Head of caudate nucleus (tissue), 42 donors: ENCODE measurements around the gene CNTN4.
"Not testable (repeated sequence)": the region's sequence is repeated elsewhere in the genome, so short reads cannot be mapped to it uniquely, and the experiment has no call there.

Experiments used
- DNase-seq, 42 donors: peaks; one replicate each; pipeline versions ENCODE4 v3.0.0 to v3.0.0-alpha.2; 2020 to 2021; ENCODE audit warnings: mixed read lengths in 7 of 42
- intact Hi-C: fragments of 100-400 bp; cut with DNase I; formaldehyde crosslinking; loops from one replicate; pipeline ENCODE4 v1.15.0; 2022

Gene CNTN4

GRCh38 chr3:2948882-2949281 lies 850.2 kb downstream of the CNTN4 start:
- intact Hi-C loops, result no loop called here
- DNase-seq, result no peak

DNA sequence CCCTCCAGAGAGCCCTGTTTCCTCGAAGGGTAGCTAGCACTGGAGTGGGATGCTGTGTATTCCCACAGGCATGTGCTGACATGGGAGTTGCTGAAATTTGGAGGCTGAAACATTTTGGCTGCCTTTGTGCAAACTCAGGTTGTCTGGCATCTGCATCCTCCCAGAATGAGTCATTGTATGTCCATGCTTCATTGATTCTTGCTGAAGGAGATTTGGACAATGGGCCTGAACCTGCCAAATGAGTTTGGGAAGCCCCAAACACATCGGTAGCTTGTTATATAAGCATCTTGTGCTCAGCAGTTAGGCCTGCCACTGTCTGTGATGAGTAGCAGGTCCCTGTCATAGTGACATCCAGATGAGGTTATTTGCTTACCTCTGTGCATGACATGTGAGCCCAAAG lies 851.5 kb downstream of the CNTN4 start:
- intact Hi-C loops, result no loop called here

DNA sequence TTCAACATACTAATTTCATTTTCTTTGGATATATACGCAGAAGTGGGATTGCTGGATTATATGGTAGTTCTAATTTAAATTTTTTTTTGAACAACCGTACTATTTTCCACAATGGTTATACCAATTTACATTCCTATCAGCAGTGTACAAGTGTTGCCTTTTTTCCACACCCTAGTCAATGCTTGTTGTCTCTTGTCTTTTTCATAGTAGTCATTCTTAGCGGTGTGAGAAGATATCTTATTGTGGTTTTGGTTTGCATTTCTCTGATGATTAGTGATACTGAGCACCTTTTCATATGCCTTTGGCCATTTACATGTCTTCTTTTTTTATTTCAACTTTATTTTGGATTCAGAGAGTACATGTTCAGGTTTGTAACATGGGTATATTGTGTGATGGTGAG lies 858.4 kb downstream of the CNTN4 start:
- DNase-seq, result no peak

More for the DNA sequence above, 851.5 kb downstream of the CNTN4 start:
- DNase-seq, result no peak

DNA sequence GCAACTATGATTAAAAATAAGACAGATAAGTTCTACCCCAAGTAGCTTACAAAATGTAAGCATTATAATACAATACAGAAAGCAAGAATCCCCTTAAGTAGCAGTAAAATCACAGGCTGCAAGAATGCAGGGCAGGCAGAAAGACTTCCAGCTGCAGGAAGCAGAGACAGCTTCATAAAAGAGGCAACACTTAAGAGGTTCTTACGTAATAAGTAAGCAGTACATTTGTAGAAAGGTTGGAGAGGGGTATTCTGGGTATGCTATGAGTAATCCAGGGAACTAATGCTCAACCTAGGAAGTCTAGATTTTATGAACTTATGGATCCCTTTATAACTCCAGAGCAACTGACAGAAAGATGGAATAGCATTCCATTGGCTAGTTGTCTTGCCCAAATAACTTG lies 859.9 kb downstream of the CNTN4 start:
- intact Hi-C loops, result no loop called here
- DNase-seq, result peak in 3 of 42 donors; percentile 6 to 17 (median 7)

More for the DNA sequence above, 858.4 kb downstream of the CNTN4 start:
- intact Hi-C loops, result no loop called here

DNA sequence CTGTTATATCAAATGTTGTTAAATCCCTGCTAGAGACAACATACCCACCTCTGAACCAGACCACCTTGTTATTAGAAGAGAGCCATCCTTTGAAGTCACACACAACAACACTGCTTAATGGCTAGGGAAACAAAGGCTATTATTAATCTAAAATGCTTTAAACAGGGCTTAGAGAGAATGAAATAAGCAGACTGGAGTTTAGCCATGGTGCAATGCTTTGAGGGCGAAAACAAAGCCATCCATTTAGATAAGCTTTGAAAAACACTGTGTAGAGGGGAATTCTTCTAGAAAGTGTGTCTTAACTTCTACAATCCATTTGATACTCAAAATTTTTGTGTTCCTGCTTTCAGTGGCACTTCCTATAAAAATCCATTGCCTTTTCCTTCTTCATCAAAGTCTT lies 862.9 kb downstream of the CNTN4 start:
- DNase-seq, result no peak
- intact Hi-C loops, result no loop called here

DNA sequence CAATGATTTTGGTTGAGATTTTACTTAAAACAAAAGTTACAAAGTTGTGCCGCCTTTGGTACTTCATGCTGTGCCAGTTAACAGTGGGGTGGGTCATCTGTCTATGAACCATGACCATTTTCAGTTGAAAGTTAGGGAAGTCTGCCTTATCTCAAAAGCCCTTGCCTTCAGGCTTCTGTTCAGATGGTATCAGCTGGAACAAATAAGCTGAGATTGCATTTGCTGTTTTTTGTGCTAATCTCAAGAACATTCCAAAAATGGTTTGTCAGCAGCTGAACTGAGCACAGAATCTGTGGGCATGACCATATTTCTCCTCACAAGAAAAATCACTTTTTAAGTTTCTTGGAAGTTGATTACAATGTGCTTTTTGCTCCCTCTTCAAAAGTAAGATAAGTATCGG lies 869.2 kb downstream of the CNTN4 start:
- DNase-seq, result no peak
- intact Hi-C loops, result no loop called here

DNA sequence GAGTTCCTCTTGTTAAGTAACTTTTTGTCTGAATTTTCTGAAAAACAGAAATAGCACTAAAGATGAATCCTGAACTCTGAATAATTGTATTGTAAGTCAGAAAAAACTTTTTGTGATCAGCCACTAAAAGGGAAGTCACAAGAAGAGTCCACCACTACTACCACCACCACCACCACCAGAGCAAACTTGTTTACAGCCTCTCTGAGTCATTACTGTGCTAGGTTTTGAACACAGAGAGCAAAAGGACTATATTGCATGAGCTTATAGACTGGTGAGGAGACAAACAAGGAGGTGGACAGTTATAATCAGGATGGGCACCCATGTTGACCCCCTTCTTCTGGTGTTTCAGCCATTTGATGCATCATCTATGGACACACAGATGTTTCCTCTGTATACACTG lies 869.8 kb downstream of the CNTN4 start:
- no peak for DNase-seq
- intact Hi-C loops, result no loop called here

GRCh38 chr3:2976212-2976611 lies 877.5 kb downstream of the CNTN4 start:
- DNase-seq, result no peak
- intact Hi-C loops, result no loop called here

DNA sequence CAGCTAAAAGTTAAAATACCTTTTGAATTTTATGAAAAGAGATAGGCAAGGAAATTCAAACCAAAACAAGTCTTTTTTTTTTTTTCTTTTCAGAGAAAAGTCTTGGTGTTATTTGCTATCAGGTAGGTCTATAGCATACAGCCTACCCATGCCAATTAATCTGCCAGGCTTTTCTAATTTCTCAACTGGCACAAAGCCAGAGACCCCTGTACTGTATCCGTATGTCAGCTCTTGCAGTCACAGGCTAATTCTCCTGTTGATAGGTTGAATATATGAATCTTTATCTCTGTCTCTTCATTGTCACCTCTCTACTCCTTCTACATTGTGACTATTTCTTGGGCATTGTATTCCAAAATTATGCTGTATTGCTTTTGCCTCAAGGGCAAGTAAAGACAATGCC lies 878.1 kb downstream of the CNTN4 start:
- intact Hi-C loops, result no loop called here
- DNase-seq, result no peak

DNA sequence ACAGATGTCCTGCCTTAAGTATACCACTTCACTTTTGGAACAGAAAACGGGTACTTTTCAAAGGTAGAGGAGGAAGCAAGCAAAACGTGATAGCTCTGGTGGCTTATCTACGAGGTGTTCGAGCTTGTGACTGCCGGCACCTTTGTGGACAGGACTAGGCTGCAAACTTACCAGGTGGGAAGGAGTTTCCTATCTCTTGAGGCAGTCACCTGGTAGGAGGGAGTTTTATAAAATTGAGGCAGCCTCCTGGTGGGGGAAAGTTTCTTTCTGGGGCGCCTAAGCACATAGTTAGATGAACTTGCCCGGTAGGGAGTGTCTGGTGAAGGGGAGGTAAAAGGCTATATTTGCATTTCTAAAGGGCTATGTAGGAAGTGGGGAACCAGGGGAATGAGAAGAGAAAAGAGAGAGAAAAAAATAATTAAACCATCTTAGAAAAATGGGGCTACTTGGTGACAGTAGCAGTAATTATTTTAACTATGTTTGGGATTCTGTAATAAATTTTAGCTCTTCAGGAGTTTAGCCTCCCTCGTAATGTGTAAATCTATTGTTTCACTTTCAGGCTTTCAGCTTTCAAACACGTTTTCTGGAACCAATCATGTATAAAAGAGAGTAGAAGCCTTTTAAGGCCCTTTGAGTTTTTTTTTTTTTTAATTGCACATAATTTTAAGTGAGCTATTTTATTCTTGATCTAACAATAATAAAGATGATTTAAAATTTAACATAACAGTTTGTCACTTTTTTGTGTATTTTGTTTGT lies 880.5 kb downstream of the CNTN4 start:
- intact Hi-C loops, result no loop called here
- no peak for DNase-seq

DNA sequence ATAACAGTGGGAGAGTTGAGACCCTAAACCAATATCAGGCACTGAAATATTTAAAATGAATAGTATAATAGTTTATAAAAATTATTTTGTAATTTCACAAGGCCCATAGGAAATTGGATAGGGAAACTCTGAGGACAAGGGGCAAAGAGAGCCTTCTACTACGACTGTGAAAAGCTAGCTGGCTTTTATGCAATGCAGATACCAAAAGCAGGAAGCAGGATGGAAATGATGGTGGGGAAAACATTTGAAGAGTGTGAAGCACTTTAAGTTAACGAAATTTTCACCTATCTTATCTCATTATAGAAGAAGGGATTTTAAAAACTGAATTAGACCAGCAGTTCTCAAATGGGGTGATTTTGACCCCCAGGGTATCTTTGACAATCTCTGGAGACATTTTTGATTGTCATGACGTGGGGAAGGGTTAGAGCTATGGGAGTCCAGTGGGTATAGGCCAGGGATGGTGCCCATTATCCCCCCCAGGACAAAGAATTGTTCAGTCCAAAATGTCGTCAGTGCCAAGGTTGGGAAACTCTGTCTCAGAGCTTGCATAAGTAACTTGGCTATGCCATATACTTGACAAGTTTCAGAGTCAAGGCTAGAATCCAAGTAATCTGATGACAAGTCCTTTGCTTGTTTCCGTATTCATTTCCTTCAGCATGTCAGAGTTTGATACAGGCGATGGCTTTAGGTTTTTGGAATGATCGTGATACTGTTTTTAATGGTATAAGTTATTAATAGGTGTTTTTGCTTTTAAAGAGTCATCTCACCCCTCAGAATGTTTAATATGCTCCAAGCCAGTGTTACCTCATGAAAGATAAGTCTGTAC lies 885.6 kb downstream of the CNTN4 start:
- intact Hi-C loops, result no loop called here
- DNase-seq, result no peak

GRCh38 chr3:2984831-2985220 lies 886.2 kb downstream of the CNTN4 start:
- intact Hi-C loops, result no loop called here
- no peak for DNase-seq

DNA sequence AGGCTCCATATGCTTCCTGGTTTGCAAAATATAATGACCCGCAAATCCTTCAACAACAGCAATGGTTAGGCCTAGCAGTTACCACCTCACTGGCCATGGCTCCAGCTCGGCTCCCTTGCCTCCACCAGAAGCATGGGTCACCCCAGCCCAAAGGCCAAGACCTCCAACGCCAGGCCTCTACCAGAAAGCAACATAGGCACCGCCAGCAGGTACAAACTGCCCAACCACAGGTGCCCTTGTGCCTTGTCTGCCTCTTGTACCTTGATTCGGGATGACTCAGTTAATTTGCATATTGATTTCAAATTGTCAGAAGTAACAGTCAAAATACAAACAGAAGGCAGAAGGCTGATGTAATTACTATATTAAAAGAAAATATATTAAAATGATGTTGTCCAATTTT lies 886.8 kb downstream of the CNTN4 start:
- intact Hi-C loops, result no loop called here
- DNase-seq, result no peak

DNA sequence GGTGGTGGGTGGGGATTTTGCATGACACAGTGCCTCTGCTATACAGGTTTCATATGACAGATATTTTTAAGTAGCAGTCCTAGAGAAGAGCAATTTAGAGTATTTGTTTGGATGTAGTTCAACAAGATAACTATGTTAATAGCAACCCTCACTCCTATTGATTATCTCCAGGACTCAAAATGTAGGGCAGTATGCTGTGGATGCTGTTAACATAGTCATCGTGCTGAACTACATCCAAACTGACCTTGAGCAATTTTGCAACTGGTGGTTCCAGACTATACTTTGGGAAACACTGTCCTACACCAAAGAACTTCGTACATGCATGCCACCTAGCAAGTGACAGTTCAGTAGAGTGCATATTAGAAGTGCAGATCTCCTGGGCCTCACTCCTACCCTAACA lies 893.9 kb downstream of the CNTN4 start:
- intact Hi-C loops, result no loop called here
- no peak for DNase-seq

DNA sequence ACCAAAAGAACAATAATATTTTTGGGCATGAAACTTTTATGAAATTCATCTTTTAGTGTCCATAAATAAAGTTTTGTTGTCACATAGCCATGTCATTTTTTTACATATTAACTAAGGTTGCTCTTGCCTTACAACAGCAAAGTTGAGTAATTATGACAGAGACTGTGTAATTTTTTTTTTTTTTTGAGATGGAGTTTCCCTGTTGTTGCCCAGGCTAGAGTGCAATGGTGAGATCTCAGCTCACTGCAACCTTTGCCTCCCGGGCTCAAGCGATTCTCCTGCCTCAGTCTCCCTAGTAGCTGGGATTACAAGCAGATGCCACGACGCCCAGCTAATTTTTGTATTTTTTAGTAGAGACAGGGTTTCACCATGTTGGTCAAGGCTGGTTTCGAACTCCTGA lies 894.5 kb downstream of the CNTN4 start:
- intact Hi-C loops, DNase-seq: not testable (repeated sequence)

GRCh38 chr3:2993736-2994135 lies 895.1 kb downstream of the CNTN4 start:
- no peak for DNase-seq
- intact Hi-C loops, result no loop called here

DNA sequence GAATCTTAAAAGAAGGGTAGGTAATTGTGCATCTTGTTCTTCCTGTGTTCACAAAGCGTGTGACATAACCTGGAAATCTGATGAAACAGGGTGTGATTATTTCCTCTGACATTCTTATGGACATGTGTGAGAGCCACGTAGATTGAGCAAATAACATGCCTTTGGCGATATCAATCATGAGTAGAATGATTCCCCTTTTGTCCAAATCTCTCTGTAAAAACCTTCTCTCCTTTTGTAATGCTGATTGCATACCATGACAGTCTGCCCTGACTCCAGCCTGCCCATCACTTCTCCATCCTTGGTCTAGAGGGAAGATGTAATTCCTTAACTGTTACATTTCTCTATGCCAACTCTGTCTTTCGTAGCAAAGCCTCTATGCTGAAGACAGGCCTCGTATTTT lies 896.5 kb downstream of the CNTN4 start:
- intact Hi-C loops, result no loop called here
- DNase-seq, result no peak

DNA sequence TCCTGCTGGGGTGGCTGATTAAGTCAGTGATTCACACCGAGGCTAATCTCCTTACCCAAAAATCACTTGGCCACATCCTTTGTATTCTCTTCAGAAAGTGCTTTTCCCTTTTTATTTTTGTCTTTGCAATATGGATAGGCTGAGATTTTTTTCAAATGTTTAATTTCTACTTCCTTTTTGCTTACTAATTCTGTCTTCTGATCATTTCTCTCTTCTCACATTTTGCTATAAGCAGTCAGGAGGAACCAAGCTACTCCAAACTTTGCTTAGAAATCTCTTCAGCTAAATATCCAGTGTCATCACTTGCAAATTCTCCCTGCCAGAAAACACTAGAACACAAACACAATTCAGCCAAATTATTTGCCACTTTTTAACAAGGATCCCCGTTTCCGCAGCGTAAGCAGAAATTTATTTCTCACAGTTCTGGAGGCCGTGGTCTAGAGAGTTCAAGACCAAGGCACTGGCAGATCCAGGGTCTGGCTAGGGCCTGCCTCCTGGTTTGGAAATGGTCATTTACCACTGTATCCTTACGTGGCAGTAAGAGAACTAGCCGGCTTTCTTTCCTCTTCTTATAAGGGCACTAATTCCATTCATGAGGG lies 906.6 kb downstream of the CNTN4 start:
- intact Hi-C loops, result no loop called here
- no peak for DNase-seq

DNA sequence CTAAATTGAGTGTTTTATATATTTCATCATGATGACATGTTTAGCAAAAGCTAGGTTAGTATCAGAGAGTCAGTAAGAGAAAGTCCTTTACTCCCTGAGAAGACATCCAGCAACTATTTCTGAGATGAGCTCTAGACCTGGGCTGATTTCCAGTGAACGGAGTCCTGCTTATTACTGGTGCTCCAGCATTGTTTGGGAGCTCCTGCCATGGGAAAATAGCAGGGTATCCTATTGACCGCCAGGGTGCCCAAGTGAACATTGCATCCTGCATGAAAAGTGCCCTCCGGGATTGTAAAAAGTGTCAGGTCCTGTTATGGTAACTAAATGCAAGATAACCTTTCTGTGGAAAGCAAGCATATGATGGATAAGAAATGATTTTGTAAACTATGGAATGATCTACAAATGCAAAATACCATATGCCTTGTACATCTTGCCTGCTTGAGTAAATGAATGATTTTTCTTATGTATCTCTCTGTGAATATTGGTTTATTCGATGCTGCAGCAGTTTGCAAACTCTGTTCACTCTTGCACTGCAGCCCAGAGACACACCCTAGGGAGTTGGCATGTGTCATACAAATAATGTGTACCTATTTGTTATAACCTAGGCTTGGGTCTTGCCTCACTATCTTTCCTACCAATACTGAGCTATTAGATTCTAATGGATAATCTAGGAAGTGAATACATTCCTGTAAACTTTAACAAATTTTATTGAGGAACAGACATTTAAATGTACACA lies 914.8 kb downstream of the CNTN4 start:
- intact Hi-C loops, result no loop called here

More for the DNA sequence above, 914.8 kb downstream of the CNTN4 start:
- DNase-seq, result no peak
